ENCODE measurements around the gene MRPL50. TPM values are rescaled to one million over a fixed set of nuclear protein-coding genes. Genes with fewer than 3 reads are reported as not detected.

Gene MRPL50
- total and polyA plus RNA-seq, 5 experiments from 2014 or later = 12.9 to 21.3 (median 17.8) TPM

GRCh38 chr9:101350285-101350684 is 48.1 kb downstream of the MRPL50 start:
- peaks cover 4 to 28% (median 12%) of the 10 kb centered on the region in 5 donors for H3K27me3 Mint-ChIP-seq
- H3K9me3 Mint-ChIP-seq = peaks cover 0 to 7% (median 1%) of the 10 kb centered on the region in 9 donors
- H3K27ac Mint-ChIP-seq = no peak overlapping the region
- POLR2A ChIA-PET = no interaction called here
- H3K4me1 Mint-ChIP-seq = no peaks in the 10 kb centered on the region
- ATAC-seq (no peak), DNase-seq (no peak)
- no peak overlapping the region for H3K4me3 Mint-ChIP-seq
- peaks cover 0 to 7% (median 0%) of the 10 kb centered on the region in 3 donors for H3K36me3 Mint-ChIP-seq

GRCh38 chr9:101342595-101342994 is 55.8 kb downstream of the MRPL50 start:
- H3K9me3 Mint-ChIP-seq = peaks cover 0 to 3% (median 0%) of the 10 kb centered on the region in 9 donors

GRCh38 chr9:101341958-101342357 is 56.5 kb downstream of the MRPL50 start:
- no peak for ATAC-seq
- no peaks in the 10 kb centered on the region for H3K4me1 Mint-ChIP-seq
- H3K9me3 Mint-ChIP-seq = peaks cover 0 to 3% (median 0%) of the 10 kb centered on the region in 9 donors
- DNase-seq = no peak
- H3K27ac Mint-ChIP-seq = no peak overlapping the region
- peaks cover 0 to 4% (median 0%) of the 10 kb centered on the region in 3 donors for H3K36me3 Mint-ChIP-seq
- peaks cover 9 to 55% (median 20%) of the 10 kb centered on the region in 5 donors for H3K27me3 Mint-ChIP-seq
- no peak overlapping the region for H3K4me3 Mint-ChIP-seq
- POLR2A ChIA-PET = no interaction called here

More at GRCh38 chr9:101342595-101342994, 55.8 kb downstream of the MRPL50 start:
- Mint-ChIP-seq H3K4me1 (no peaks in the 10 kb centered on the region), H3K27ac (no peak overlapping the region), H3K27me3 (peaks cover 9 to 55% (median 23%) of the 10 kb centered on the region in 5 donors), H3K36me3 (peaks cover 0 to 4% (median 0%) of the 10 kb centered on the region in 3 donors), H3K4me3 (no peak overlapping the region)
- DNase-seq (no peak), ATAC-seq (no peak)
- POLR2A ChIA-PET = no interaction called here

Other genes with a start within 250 kb of the MRPL50 start
- gene BAAT, start 13.6 kb downstream of the MRPL50 start, total RNA-seq = not detected
- gene BAAT, start 13.6 kb downstream of the MRPL50 start, polyA plus RNA-seq = not detected
- gene ZNF189, start 233 bp upstream of the MRPL50 start, total RNA-seq = 10 to 100 TPM; 23.7 to 26.3 TPM
- 1 to 10 TPM; 1.4 to 2.6 (median 2.6) TPM for gene ZNF189, start 233 bp upstream of the MRPL50 start, polyA plus RNA-seq
- gene ALDOB, start 37.2 kb upstream of the MRPL50 start, total RNA-seq = not detected
- not detected for gene ALDOB, start 37.2 kb upstream of the MRPL50 start, polyA plus RNA-seq
- gene RNF20, start 135.2 kb upstream of the MRPL50 start, total RNA-seq = 10 to 100 TPM; 48.6 to 53.8 TPM
- gene RNF20, start 135.2 kb upstream of the MRPL50 start, polyA plus RNA-seq = 10 to 100 TPM; 30.6 to 48.2 (median 43.6) TPM
- not detected for gene PPP3R2, start 196.4 kb upstream of the MRPL50 start, total RNA-seq
- gene PPP3R2, start 196.4 kb upstream of the MRPL50 start, polyA plus RNA-seq = not detected

Data from naive thymus-derived CD8-positive, alpha-beta T cell (primary cell).